Subcutaneous adipose tissue (tissue), 4 donors: ENCODE measurements around the gene CPLANE2. TPM values are rescaled to one million over a fixed set of nuclear protein-coding genes. Genes with fewer than 3 reads are reported as not detected.

Experiments used
- CTCF ChIP-seq: fragments of 450-650 bp; IDR thresholded peaks from one replicate; pipeline ENCODE4 v1.5.1; 2016; ENCODE audit warnings: low read depth, mild to moderate bottlenecking, control low read depth, antibody characterized with exemption, moderate library complexity
- total RNA-seq, 4 donors: library from RNA; depleted of rRNA; stranded (reverse); fragments of >200 nt; gene quantifications; one replicate each; pipeline ENCODE4 v1.1.0, GENCODE V29; 2016

Gene CPLANE2
- total RNA-seq, 4 donors from 2014 or later = 1.0 to 3.4 (median 2.3) TPM

GRCh38 chr1:16241221-16241708, 4.3 kb upstream of the CPLANE2 start:
- no peak for TF ChIP-seq CTCF

DNA sequence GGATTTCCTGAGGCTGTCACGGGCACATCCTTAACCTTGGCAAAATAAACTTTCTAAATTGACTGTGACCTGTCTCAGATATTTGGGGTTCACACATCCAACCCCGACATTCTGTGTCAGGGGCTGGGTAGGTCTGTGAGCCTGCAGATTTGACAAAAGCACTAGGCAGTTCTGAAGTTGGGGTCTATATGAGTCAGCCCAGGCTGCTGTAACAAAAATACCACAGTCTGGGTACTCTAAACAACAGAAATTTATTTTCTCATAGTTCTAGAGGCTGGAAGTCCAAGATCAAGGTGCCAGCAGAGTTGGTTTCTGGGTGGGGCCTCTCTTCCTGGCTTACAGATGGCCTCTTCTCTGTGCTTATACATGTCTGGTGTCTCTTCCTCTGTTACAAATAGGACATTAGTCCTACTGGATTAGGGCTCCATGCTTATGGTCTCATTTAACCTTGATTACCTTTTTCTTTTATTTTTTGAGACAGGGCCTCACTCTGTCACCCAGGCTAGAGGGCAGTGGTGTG, 3.0 kb upstream of the CPLANE2 start:
- no peak for TF ChIP-seq CTCF

DNA sequence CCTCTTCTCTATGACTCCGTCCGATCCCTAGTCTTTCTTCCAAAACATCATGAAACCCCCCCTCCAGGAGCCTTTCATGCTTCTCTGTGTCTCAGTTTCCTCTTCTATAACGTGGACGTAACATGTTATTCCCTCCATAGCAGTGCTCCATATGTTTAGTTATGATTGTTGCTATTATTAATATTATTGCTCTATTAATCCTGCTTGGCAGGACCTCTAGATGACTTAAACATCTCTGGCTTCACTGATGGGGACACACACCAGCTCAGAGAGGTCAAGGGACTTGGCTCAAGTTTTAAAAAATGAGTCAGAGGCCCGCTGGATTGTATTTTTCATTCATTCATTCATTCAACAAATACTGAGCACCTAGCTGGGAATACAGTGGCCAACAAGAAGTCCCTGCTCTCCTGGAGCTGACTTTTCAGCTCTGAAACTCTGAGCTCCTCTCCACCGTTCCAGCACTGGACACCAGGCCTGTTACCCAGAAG, 404 bp upstream of the CPLANE2 start:
- TF ChIP-seq CTCF = no peak

- no peak for TF ChIP-seq CTCF
Measured at GRCh38 chr1:16235944-16236510, 956 bp downstream of the CPLANE2 start.

DNA sequence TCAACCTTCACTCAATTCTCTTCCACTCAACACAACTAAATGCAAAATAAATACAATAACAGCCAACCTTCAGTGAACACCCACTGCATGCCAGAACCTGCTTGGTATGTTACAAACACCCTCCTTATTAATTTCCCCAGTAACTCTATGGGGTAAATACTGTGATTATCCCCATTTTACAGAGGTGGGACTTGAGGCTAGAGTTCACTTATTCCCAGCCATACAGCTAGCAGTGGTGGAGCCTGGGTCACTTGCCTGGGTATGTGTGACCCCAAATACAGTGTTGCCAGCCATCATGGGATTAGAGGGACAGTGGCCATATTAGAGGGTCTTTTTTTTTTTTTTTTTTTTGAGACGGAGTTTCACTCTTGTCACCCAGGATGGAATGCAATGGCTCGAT, 1.6 kb downstream of the CPLANE2 start:
- TF ChIP-seq CTCF = no peak

GRCh38 chr1:16233431-16233830, 3.6 kb downstream of the CPLANE2 start:
- no peak for TF ChIP-seq CTCF

DNA sequence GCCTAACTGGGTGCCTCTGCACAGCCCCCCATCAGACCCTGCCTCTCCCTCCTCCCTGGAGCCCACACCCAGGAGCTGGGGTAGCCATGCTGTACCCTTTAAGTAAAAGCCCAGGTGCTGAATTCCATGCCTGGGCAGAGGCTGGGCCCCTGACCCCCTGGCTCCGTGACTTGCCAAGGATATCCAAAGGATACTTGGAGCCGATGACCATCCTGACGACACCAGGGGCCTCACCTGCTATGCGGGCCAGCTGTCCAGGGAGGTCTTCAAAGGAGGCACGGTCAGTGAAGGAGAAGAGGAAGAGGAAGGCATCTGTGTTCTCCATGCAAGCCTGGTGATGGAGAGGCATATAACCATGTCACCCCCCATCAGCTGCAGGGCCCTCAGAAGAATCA, 4.7 kb downstream of the CPLANE2 start:
- TF ChIP-seq CTCF = no peak
